GM12801 (cell line): ENCODE data around the gene JAZF1.

Experiments
- TF ChIP-seq, protein P1 (sequence below): IDR thresholded peaks from one replicate; pipeline ENCODE4 v1.5.1; 2011; ENCODE audit warnings: control low read depth; ENCODE audit not compliant: insufficient read length; ENCODE audit errors: extremely low read depth

JAZF1 gene

DNA sequence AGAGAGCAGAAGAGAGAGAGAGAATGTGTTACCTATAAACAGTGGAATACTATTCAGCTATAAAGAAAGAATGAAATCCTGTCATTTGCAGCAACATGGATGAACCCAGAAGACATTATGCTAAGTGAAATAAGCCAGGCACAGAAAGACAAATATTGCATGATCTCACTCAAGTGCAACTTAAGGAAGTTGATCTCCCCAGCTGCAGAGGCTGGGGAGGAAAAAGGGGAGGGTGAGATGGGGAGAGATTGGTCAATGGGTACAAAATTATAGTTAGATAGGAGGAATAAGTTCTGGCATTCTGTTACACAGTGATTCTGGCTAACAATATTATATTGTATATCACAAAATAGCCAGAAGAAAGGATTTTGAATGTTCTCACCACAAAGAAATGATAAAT, 11.2 kb upstream of the JAZF1 start:
- TF ChIP-seq, protein P1, sequence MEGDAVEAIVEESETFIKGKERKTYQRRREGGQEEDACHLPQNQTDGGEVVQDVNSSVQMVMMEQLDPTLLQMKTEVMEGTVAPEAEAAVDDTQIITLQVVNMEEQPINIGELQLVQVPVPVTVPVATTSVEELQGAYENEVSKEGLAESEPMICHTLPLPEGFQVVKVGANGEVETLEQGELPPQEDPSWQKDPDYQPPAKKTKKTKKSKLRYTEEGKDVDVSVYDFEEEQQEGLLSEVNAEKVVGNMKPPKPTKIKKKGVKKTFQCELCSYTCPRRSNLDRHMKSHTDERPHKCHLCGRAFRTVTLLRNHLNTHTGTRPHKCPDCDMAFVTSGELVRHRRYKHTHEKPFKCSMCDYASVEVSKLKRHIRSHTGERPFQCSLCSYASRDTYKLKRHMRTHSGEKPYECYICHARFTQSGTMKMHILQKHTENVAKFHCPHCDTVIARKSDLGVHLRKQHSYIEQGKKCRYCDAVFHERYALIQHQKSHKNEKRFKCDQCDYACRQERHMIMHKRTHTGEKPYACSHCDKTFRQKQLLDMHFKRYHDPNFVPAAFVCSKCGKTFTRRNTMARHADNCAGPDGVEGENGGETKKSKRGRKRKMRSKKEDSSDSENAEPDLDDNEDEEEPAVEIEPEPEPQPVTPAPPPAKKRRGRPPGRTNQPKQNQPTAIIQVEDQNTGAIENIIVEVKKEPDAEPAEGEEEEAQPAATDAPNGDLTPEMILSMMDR = no peak

DNA sequence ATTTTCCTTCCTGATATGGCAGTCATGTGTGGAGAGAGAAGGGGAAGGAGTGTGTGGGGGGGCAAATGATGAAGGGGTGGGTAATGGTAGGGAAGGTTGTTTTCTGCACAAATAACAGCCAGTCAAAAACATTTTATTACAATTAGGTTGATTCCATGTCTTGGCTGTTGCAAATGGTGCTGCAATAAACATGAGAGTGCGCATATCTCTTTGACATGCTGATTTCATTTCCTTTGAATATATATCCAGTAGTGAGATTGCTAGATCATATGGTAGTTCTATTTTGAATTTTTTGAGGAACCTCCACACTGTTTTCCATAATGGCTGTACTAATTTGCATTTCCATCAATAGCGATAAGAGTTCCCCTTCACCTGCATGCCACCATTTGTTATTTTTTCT, 10.6 kb upstream of the JAZF1 start:
- TF ChIP-seq, protein P1 = no peak

DNA sequence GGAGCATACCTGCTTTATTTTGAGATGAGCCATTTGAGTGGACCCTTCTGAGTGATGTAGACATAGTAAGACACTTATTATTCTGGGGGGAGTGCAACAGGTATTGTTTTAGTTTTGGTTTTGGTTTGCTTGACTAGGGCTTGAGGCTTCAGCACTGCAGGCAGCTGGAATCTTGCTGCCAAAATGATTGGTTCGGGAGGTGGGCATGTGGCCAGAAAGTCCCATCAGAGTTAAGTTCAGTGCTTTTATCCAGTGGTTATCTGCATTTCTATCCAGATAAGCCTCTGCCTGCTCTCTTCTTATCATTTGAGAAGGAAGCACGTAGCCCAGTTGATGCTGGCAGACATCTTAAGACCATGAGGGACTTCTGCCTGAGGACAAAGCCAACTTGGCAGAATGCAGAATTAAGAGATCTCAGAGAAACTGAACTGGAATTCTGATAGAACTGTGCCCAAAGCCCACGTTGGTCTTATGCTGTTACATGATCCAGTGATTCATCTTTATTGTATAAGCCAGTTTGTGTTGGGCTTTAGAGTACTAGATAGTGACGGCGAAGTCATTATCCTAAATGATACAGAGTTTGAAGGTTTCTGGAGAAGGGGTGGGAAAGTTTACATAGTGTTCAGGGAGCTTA, 9.6 kb upstream of the JAZF1 start:
- TF ChIP-seq, protein P1 = no peak

DNA sequence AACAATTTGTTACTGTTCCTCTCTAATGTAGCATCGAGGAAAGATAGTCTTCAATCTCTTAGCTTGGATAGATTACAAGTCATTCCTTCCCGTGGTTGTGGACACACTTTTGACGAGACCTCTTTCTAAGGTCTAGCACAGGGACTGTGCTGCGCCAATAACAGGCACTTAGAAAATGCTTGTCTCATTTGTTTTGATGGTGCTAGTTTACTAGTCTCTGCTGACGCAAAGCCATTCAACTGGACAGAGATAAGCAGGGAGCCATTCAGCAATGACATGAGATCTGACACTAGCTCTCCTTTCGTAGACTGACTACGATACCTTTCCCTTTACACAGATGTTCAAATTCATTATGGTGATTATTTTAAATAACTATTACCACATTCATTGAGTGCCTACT, 6.4 kb upstream of the JAZF1 start:
- TF ChIP-seq, protein P1 = no peak

DNA sequence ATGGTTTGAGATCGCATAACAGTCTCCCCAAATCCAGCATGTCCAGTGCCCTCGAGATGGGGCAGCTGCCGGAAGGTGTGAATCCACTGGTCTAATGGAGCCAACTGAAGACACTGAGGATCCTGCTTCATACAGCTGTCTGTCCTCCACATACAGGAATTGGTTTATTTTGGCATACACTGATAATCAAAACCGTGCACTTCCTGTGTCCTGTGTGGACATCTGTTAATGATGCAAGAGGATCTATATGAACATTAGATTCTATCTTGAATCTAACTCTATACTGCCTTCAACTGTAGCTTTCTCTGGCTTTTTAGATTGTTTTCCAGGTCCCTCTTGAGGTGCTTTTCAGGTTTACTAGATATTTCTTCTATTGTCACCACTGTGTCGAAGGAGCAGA, 3.0 kb upstream of the JAZF1 start:
- TF ChIP-seq, protein P1 = no peak

DNA sequence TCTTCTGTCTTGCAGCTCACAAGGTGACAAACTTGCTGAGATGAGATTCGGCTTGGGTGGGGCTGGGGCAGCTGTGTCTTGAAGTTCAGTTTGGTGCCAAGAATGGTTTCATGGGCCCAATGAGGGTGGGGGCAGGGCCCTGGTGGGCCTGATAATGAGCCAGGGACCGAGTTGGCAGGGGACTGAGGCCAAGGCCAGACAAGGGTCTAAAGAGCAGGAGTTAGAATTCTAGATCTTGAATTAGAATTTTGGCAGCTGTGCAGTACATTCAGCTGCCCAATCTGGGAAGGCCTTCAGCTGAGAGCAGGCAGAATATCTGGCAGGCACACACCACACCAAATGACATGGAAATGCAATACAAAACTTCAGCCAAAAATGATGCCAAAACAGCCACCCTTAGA, 1.5 kb upstream of the JAZF1 start:
- TF ChIP-seq, protein P1 = no peak

DNA sequence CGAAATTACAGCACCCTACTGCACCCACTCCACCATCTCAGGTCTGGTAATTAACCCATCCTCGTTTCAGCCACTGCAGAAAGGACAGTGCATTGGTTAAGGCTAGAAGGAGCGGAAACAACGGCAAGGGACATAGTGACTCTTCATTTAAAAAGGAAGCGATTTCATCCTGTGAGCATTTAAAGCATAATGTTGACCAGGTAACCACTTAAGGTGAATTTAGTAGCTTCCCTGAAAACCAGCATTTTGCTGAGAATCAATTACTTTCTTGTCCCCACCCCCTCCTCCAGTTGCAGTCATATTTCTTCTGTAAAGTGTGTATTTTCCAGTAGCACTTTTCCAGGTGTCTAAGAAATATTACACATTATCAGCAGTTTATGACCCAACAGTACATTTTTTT, 821 bp upstream of the JAZF1 start:
- TF ChIP-seq, protein P1 = no peak
